Thoracic aorta (tissue), 2 donors: ENCODE results near the gene PEX14. TPM values are rescaled to one million over a fixed set of nuclear protein-coding genes. Genes with fewer than 3 reads are reported as not detected.

Experiments
- ATAC-seq: fragments of 150-250 bp; one replicate; pipeline ENCODE4 v1.8.0; 2017; ENCODE audit warnings: low read depth; ENCODE audit not compliant: insufficient number of reproducible peaks, low FRiP score
- DNase-seq: peaks from one replicate; pipeline ENCODE4 v3.0.0-alpha.2; 2020; ENCODE audit warnings: low spot score
- H3K27ac ChIP-seq, 2 donors: fragments of 200-600 bp; sonication (generic); 1 replicate in 1 of 2; 2 replicates in 1 of 2; pipeline ENCODE4 v1.5.1; 2016; ENCODE audit warnings: mild to moderate bottlenecking in 2 of 2, moderate library complexity in 2 of 2
- H3K27me3 ChIP-seq: fragments of 200-600 bp; sonication (generic); replicated peaks from 2 replicates; pipeline ENCODE4 v1.6.0; 2016; ENCODE audit warnings: mild to moderate bottlenecking; ENCODE audit not compliant: insufficient read depth
- H3K36me3 ChIP-seq: fragments of 200-600 bp; sonication (generic); one replicate; pipeline ENCODE4 v1.5.1; 2016
- H3K4me1 ChIP-seq, 2 donors: fragments of 200-600 bp; sonication (generic); 1 replicate in 1 of 2; 2 replicates in 1 of 2; pipeline versions ENCODE4 v1.5.1 to v1.6.0; 2016; ENCODE audit warnings: low read depth in 2 of 2, mild to moderate bottlenecking in 1 of 2; ENCODE audit not compliant: control insufficient read depth in 1 of 2
- H3K4me3 ChIP-seq: fragments of 200-600 bp; sonication (generic); 2 replicates; pipeline ENCODE4 v1.5.1; 2016; ENCODE audit warnings: mild to moderate bottlenecking
- H3K9me3 ChIP-seq: fragments of 200-600 bp; sonication (generic); 2 replicates; pipeline ENCODE4 v1.5.1; 2016
- total RNA-seq, 2 donors: library from RNA; depleted of rRNA; stranded (reverse); fragments of >200 nt; gene quantifications; one replicate each; pipeline versions ENCODE4 v1.1.0 to v1.2.3, GENCODE V29; 2016
- TF ChIP-seq, protein P1 (sequence below): fragments of 200-600 bp; sonication (generic); IDR thresholded peaks from one replicate; pipeline ENCODE4 v1.5.1; 2019; ENCODE audit warnings: antibody characterized with exemption

The PEX14 gene
- total RNA-seq, 2 donors from 2014 or later = 11.5 to 22.6 TPM

DNA sequence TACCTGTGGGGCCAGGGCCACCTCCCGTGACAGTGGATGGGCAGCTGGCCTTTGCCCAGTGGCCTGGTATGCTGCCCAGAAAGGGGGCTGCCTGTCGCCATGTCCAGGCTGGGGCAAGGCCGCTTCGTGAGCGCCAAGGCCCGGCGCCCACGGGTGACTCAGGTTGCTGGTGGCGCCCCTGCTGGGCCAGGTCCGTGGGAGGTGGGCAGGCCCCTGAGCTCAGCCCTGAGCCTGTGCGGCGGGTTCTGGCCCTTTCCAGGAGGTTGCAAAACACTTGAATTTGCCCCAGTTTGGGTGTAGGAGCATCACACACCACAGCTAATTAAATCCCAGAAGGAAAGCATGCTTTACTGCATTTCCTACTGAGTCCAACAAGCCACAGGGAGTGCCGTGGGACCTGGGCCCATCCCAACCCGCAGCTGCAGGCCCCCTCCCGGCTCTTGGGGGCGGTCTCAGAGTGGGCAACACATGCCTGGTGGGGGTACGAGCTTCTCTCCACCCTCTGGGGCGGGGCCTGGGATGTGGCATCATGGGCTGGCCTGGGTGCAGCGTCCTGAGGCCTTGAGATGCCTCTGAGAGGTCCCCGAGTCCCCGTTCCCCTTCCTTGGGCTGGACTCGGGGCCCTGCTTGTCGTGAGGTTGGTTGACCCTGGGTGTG is 159.8 kb downstream of the PEX14 start:
- peaks cover 39 to 71% of the 10 kb centered on the region in 2 donors for H3K4me1 ChIP-seq
- H3K4me3 ChIP-seq = peak overlapping the region; percentile 4
- peak overlapping the region; percentile 90 to 96 for H3K27ac ChIP-seq
- no peak for DNase-seq
- peak; percentile 34 for ATAC-seq
- peaks cover 4% of the 10 kb centered on the region for H3K36me3 ChIP-seq
- TF ChIP-seq, protein P1, sequence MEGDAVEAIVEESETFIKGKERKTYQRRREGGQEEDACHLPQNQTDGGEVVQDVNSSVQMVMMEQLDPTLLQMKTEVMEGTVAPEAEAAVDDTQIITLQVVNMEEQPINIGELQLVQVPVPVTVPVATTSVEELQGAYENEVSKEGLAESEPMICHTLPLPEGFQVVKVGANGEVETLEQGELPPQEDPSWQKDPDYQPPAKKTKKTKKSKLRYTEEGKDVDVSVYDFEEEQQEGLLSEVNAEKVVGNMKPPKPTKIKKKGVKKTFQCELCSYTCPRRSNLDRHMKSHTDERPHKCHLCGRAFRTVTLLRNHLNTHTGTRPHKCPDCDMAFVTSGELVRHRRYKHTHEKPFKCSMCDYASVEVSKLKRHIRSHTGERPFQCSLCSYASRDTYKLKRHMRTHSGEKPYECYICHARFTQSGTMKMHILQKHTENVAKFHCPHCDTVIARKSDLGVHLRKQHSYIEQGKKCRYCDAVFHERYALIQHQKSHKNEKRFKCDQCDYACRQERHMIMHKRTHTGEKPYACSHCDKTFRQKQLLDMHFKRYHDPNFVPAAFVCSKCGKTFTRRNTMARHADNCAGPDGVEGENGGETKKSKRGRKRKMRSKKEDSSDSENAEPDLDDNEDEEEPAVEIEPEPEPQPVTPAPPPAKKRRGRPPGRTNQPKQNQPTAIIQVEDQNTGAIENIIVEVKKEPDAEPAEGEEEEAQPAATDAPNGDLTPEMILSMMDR = peak; percentile 21
- H3K9me3 ChIP-seq = no peaks in the 10 kb centered on the region
- H3K27me3 ChIP-seq = no peaks in the 10 kb centered on the region

DNA sequence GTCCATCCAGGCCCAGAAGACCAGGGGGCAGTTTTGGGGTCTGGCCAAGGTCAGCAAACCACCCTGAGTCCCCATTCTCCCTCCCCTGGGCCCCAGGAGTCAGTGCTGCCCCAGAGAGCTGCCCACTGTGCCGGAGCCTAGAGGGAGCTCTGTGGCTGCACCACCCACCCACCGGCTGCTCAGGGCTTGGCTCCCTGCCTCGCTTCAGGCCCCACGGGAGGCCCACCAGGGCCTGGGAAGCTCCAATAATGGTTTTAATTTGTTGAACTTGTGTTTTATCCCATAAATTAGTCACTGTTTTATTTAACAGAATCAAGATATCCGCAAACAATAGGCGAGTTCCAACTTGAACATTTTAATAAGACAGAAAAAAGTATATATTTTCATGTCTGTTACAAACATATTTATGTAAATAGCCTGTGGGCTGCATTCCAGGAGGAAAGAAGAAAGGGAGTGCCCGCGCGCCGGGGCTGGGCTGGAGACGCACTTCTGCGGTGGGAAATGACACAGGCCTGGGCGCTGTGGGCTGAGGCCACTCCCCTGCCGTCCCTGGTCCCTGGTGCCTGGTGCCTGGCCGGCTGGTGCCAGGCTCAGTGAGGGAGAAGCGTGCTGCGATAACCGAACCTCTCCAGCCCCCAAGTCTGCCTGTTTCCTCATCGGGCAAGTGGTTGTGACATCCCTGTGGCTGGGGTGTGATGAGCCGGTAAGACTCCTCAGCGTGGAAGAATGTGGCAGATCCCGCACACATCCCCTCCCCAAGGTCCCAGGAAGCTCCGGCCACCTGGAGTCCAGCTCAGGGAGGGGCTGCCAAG is 160.5 kb downstream of the PEX14 start:
- peak; percentile 33 for ATAC-seq
- TF ChIP-seq, protein P1 = no peak
- no peak for DNase-seq
- Histone ChIP-seq H3K27ac (peak overlapping the region; percentile 90 to 96), H3K4me1 (peaks cover 39 to 76% of the 10 kb centered on the region in 2 donors), H3K27me3 (no peaks in the 10 kb centered on the region), H3K9me3 (no peaks in the 10 kb centered on the region), H3K4me3 (peak overlapping the region; percentile 4), H3K36me3 (peaks cover 7% of the 10 kb centered on the region)

DNA sequence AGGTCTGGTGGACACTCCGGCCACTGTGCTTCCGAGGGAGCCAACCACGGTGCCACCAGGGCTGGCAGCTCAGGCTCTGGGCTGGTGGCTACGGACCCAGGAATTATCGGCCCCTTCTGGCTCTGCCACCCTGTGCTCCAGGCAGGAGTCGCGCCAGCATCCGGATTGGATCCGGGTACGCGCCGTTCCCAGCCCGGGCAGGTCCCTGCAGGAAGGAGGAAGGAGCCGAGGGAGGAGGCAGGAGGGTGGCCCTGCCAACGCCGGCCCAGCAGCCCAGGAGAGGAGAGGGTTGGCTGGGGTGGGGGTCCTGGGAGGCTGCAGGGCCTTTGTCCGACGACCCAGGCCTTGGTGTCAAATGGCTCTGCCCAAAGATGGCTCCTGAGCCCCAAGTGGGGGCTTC is 161.2 kb downstream of the PEX14 start:
- peaks cover 7% of the 10 kb centered on the region for H3K36me3 ChIP-seq
- TF ChIP-seq, protein P1 = no peak
- H3K27ac ChIP-seq = peak overlapping the region; percentile 90 to 96
- peak overlapping the region; percentile 4 for H3K4me3 ChIP-seq
- H3K27me3 ChIP-seq = no peaks in the 10 kb centered on the region
- H3K4me1 ChIP-seq = peaks cover 39 to 83% of the 10 kb centered on the region in 2 donors
- H3K9me3 ChIP-seq = no peaks in the 10 kb centered on the region
- ATAC-seq (peak; percentile 17), DNase-seq (peak; percentile 22)

DNA sequence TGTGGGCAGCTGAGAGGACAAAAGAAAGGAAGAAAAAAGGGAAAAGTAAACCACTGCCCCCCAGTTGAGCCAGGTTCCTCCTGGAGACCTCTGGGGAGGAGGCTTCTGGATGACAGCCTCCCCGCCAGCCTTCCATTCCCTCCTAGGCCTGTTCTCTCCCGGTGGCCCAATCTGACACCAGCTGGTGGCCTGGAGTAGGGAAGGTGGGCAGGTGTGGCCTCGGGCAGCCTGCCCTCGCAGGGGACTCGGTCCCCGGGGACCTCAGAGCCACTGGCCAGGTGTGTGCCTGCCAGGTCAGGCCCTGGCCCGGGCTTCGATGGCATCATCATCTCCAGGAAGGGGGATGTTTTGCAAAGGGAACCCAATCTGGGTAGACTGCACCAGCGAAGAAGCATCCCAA is 162.7 kb downstream of the PEX14 start:
- Histone ChIP-seq H3K9me3 (no peaks in the 10 kb centered on the region), H3K27ac (peak overlapping the region; percentile 84 to 96), H3K36me3 (peaks cover 7% of the 10 kb centered on the region), H3K4me3 (no peak overlapping the region), H3K27me3 (no peaks in the 10 kb centered on the region), H3K4me1 (peaks cover 35 to 73% of the 10 kb centered on the region in 2 donors)
- no peak for DNase-seq
- ATAC-seq = no peak
- TF ChIP-seq, protein P1 = no peak

DNA sequence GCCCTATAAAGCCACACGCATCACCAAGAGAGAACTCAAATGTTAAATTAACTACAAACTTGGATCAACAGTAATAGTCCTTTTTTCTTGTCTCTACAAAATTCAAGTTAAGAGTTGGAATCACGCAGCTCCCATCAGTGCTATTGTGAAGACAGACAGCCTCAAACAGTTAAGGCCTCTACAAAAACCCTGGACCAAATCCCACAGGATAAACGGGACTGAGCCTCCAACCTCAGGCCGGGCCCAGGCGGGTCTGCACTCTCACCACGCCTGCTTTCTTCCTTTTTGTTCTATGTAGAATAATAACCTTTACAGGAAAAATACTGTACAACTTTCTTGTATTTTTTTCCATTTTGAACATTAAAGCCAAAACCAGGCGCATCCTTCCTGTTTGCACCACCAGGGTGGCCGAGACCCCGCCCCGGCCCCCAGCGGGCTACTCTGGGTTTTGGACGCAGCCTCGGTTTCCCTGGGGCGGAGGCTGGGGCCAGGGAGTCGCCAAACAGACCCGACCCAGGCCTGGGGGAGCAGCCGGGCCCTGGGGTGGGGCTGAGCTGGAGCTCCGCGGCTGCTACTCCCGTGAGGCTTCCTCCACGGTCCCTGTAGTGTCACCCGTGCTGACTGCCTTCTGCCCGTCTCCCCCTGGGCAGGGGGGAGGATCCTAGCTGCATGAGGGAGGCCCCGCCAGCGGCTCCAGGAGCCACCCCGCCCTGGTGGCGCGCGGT is 163.2 kb downstream of the PEX14 start:
- Histone ChIP-seq H3K36me3 (peaks cover 7% of the 10 kb centered on the region), H3K4me3 (peak overlapping the region; percentile 50), H3K27me3 (no peaks in the 10 kb centered on the region), H3K9me3 (no peaks in the 10 kb centered on the region), H3K27ac (peak overlapping the region; percentile 84 to 96), H3K4me1 (peaks cover 29 to 67% of the 10 kb centered on the region in 2 donors)
- no peak for ATAC-seq
- no peak for DNase-seq
- TF ChIP-seq, protein P1 = no peak
